CD14-positive monocyte (primary cell): Measurements from ENCODE around the gene MED9. TPM values are rescaled to one million over a fixed set of nuclear protein-coding genes. Genes with fewer than 3 reads are reported as not detected.
A peak's percentile ranks its signal among the peaks of the same experiment; 100 is the strongest.

Experiments
- DNase-seq, 3 donors: peaks; one replicate each; pipeline ENCODE4 v3.0.0-alpha.2; 2011 to 2022
- H2AFZ ChIP-seq: 2 replicates; pipeline ENCODE4 v1.6.0; 2012; ENCODE audit warnings: mild to moderate bottlenecking, low read depth, low read length, inconsistent platforms; ENCODE audit not compliant: insufficient read depth, poor library complexity, severe bottlenecking
- H3K27ac ChIP-seq, 2 donors: 1 replicate in 1 of 2; 2 replicates in 1 of 2; pipeline ENCODE4 v1.5.1; 2012 to 2013; ENCODE audit warnings: low read length in 2 of 2, control low read depth in 1 of 2, inconsistent platforms in 1 of 2, low read depth in 1 of 2, mild to moderate bottlenecking in 1 of 2
- H3K27me3 ChIP-seq, 2 donors: one replicate each; pipeline versions ENCODE4 v1.6.0 to v1.6.1; 2011 to 2013; ENCODE audit warnings: low read length in 2 of 2; ENCODE audit not compliant: control insufficient read depth in 2 of 2, insufficient read depth in 2 of 2
- H3K36me3 ChIP-seq, 2 donors: replicated peaks in 1 of 2; 1 replicate in 1 of 2; 2 replicates in 1 of 2; pipeline versions ENCODE4 v1.5.1 to v1.6.1; 2012 to 2013; ENCODE audit warnings: low read length in 2 of 2, control low read depth in 1 of 2, inconsistent platforms in 1 of 2, mild to moderate bottlenecking in 1 of 2; ENCODE audit not compliant: insufficient read depth in 2 of 2, control insufficient read depth in 1 of 2
- H3K4me1 ChIP-seq, 2 donors: 1 replicate in 1 of 2; 2 replicates in 1 of 2; pipeline versions ENCODE4 v1.5.1 to v1.6.1; 2012 to 2013; ENCODE audit warnings: low read length in 2 of 2, control low read depth in 1 of 2, inconsistent platforms in 1 of 2, mild to moderate bottlenecking in 1 of 2, moderate library complexity in 1 of 2; ENCODE audit not compliant: insufficient read depth in 2 of 2, control insufficient read depth in 1 of 2
- H3K4me2 ChIP-seq: replicated peaks from 2 replicates; pipeline ENCODE3; 2012; ENCODE audit warnings: low read length, moderate library complexity, mild to moderate bottlenecking; ENCODE audit not compliant: poor library complexity, severe bottlenecking; ENCODE audit errors: extremely low read depth
- H3K4me3 ChIP-seq, 3 experiments: fragments of 200-600 bp in 1 of 3; sonication (generic) in 1 of 3; replicated peaks in 1 of 3; 1 replicate in 2 of 3; 2 replicates in 1 of 3; pipeline ENCODE4 v1.5.1; 2011 to 2013; ENCODE audit warnings: low read length in 3 of 3, mild to moderate bottlenecking in 3 of 3, control low read depth in 2 of 3, low read depth in 2 of 3, inconsistent platforms in 1 of 3, moderate library complexity in 1 of 3
- H3K79me2 ChIP-seq: 2 replicates; pipeline ENCODE4 v1.6.0; 2012; ENCODE audit warnings: mild to moderate bottlenecking, control low read depth, inconsistent platforms, low read length, moderate library complexity; ENCODE audit not compliant: insufficient read depth
- H3K9ac ChIP-seq: 2 replicates; pipeline ENCODE4 v1.6.0; 2017; ENCODE audit warnings: low read length, mild to moderate bottlenecking; ENCODE audit not compliant: insufficient read depth, poor library complexity, severe bottlenecking
- H3K9me3 ChIP-seq, 2 donors: replicated peaks in 1 of 2; 1 replicate in 1 of 2; 2 replicates in 1 of 2; pipeline versions ENCODE4 v1.5.1 to v1.6.1; 2012 to 2013; ENCODE audit warnings: low read length in 2 of 2, control low read depth in 1 of 2; ENCODE audit not compliant: control insufficient read depth in 1 of 2, insufficient read depth in 1 of 2
- H4K20me1 ChIP-seq: 2 replicates; pipeline ENCODE4 v1.6.0; 2012; ENCODE audit warnings: mild to moderate bottlenecking, low read length, control low read depth, moderate library complexity; ENCODE audit not compliant: insufficient read depth
- H3K27ac Mint-ChIP-seq, 7 donors: one replicate each; pipeline ENCODE4 v1.8.0; 2020; ENCODE audit warnings: mild to moderate bottlenecking in 7 of 7, mixed read lengths in 7 of 7, moderate library complexity in 6 of 7, inconsistent platforms in 2 of 7
- H3K27me3 Mint-ChIP-seq, 3 donors: one replicate each; pipeline ENCODE4 v1.8.0; 2021 to 2022; ENCODE audit warnings: low read depth in 3 of 3, mild to moderate bottlenecking in 3 of 3, mixed read lengths in 3 of 3, moderate library complexity in 3 of 3, inconsistent platforms in 1 of 3
- H3K36me3 Mint-ChIP-seq, 2 donors: one replicate each; pipeline ENCODE4 v1.8.0; 2020; ENCODE audit warnings: mixed read lengths in 2 of 2, inconsistent platforms in 1 of 2, mild to moderate bottlenecking in 1 of 2
- H3K4me1 Mint-ChIP-seq: one replicate; pipeline ENCODE4 v1.8.0; 2020; ENCODE audit warnings: mild to moderate bottlenecking, mixed read lengths
- H3K4me3 Mint-ChIP-seq, 2 donors: one replicate each; pipeline ENCODE4 v1.8.0; 2020; ENCODE audit warnings: mild to moderate bottlenecking in 2 of 2, mixed read lengths in 2 of 2, moderate library complexity in 1 of 2
- H3K9me3 Mint-ChIP-seq, 7 donors: one replicate each; pipeline ENCODE4 v1.8.0; 2020 to 2022; ENCODE audit warnings: mixed read lengths in 7 of 7, mild to moderate bottlenecking in 6 of 7, moderate library complexity in 6 of 7, inconsistent platforms in 2 of 7
- CTCF ChIP-seq: fragments of 200-600 bp; IDR thresholded peaks from one replicate; pipeline ENCODE4 v1.8.0; 2022; ENCODE audit warnings: antibody characterized with exemption, mild to moderate bottlenecking
- WGBS: methylation state at CpG from one replicate; pipeline ENCODE4 v1.1.5; 2013; ENCODE audit warnings: missing lambda C conversion rate; ENCODE audit not compliant: insufficient coverage; 5-methylcytosine and 5-hydroxymethylcytosine counted together
- intact Hi-C, 2 donors: fragments of 100-400 bp; cut with micrococcal nuclease; formaldehyde crosslinking; loops; one replicate each; pipeline versions ENCODE4 v1.15.0 to v1.15.1; 2023
- polyA plus RNA-seq, 3 donors: library from polyadenylated mRNA; depleted of rRNA in 1 of 3; unstranded in 2 of 3; stranded (reverse) in 1 of 3; fragments of 300-500 nt in 2 of 3; fragments of >200 nt in 1 of 3; fragmentation: Illumina TruSeq in 2 of 3; gene quantifications; 1 replicate in 2 of 3; 2 replicates in 1 of 3; pipeline ENCODE4 v1.2.3, GENCODE V29; 2012 to 2021

The MED9 gene
- polyA plus RNA-seq, 3 donors: 5.6 to 6.9 (median 6.1) TPM

- no peaks in the 10 kb centered on the region for H3K79me2 ChIP-seq
- H3K9ac ChIP-seq: no peak overlapping the region
- no peaks in the 10 kb centered on the region for H3K4me1 ChIP-seq
- Mint-ChIP-seq H3K27me3 (no peaks in the 10 kb centered on the region), H3K9me3 (no peaks in the 10 kb centered on the region), H3K4me1 (no peaks in the 10 kb centered on the region), H3K4me3 (no peak overlapping the region), H3K27ac (peak overlapping the region in 1 of 7 donors; percentile 66), H3K36me3 (peaks cover 0 to 4% of the 10 kb centered on the region in 2 donors)
- H3K4me2 ChIP-seq: no peak overlapping the region
- H3K4me3 ChIP-seq: no peak overlapping the region
- TF ChIP-seq CTCF: no peak
- H3K9me3 ChIP-seq: no peaks in the 10 kb centered on the region
- WGBS: 96% methylated on average over 10 of the region's 14 CpGs
- no peaks in the 10 kb centered on the region for H4K20me1 ChIP-seq
- intact Hi-C loops: no loop called here
- no peak overlapping the region for H3K27ac ChIP-seq
- no peak overlapping the region for H2AFZ ChIP-seq
- H3K36me3 ChIP-seq: no peaks in the 10 kb centered on the region
- no peaks in the 10 kb centered on the region for H3K27me3 ChIP-seq
- no peak for DNase-seq
These were observed 40.3 kb downstream of the MED9 start for GRCh38 chr17:17516941-17517720.

GRCh38 chr17:17518014-17518413, 41.2 kb downstream of the MED9 start:
- Histone ChIP-seq H3K27me3 (no peaks in the 10 kb centered on the region), H2AFZ (no peak overlapping the region), H3K9me3 (no peaks in the 10 kb centered on the region), H3K79me2 (no peaks in the 10 kb centered on the region), H4K20me1 (no peaks in the 10 kb centered on the region), H3K36me3 (no peaks in the 10 kb centered on the region), H3K27ac (no peak overlapping the region), H3K4me2 (no peak overlapping the region), H3K9ac (no peak overlapping the region), H3K4me1 (no peaks in the 10 kb centered on the region), H3K4me3 (no peak overlapping the region)
- H3K4me1 Mint-ChIP-seq: no peaks in the 10 kb centered on the region
- DNase-seq: no peak
- TF ChIP-seq CTCF: no peak
- H3K27me3 Mint-ChIP-seq: no peaks in the 10 kb centered on the region
- no peak overlapping the region for H3K4me3 Mint-ChIP-seq
- no peaks in the 10 kb centered on the region for H3K9me3 Mint-ChIP-seq
- 93% methylated on average over 15 of the region's 15 CpGs for WGBS
- intact Hi-C loops: no loop called here
- peaks cover 0 to 4% of the 10 kb centered on the region in 2 donors for H3K36me3 Mint-ChIP-seq
- H3K27ac Mint-ChIP-seq: no peak overlapping the region
